ENCODE data around the gene ZNF488. TPM values are rescaled to one million over a fixed set of nuclear protein-coding genes. Genes with fewer than 3 reads are reported as not detected.
A peak's percentile ranks its signal among the peaks of the same experiment; 100 is the strongest.

ZNF488 gene
- total RNA-seq, 1 donor from 2014 or later = 0.41 TPM

DNA sequence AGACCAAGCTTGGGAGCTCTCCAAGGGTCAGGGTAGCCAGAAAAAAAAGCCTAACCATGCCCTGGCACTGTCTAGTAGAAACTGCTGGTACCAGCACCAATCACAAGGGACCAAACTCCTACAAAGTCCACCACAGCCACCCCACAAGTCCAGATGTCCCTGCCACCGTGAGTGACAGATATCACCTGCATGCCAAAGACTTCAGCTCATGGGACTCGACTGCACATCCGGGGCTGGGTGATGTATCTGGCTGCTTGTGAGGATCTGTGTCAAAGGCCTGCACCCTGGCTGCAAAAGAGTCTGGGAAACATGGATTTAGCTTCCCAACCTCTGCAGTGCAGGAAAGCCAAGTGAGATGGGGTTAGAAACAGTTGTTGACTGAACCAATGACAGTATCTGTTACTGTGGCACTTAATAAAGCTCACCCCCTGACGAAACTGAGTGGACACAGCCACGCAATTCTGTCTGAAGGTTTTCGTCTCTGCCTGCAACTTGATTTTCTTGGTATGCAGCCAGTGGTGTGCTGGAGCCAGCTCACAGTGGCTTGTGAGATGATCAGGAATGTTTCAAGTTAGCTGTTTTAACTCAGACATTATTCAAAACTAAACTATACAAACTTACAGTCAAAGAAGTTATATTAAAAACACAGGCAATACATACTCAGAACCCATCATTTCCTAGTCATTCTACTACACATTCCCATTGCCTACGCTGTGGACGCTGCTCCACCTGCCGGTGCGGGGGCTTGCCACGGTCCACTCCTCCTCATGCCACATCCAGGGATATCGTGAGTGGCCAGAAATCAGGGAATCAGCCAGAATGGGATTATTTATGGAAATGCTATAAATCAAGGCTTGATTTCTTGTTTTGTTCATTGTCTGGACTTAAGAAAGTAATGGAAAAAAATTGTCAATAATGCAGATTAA is 9.2 kb downstream of the ZNF488 start:
- H3K27me3 Mint-ChIP-seq (ENCODE audit: unreplicated experiment) = peaks cover 9% of the 10 kb centered on the region
- peaks cover 3% of the 10 kb centered on the region for H3K4me1 Mint-ChIP-seq (ENCODE audit: unreplicated experiment)
- H3K36me3 Mint-ChIP-seq (ENCODE audit: low read depth, unreplicated experiment) = peaks cover 4% of the 10 kb centered on the region
- TF ChIP-seq, protein P1, sequence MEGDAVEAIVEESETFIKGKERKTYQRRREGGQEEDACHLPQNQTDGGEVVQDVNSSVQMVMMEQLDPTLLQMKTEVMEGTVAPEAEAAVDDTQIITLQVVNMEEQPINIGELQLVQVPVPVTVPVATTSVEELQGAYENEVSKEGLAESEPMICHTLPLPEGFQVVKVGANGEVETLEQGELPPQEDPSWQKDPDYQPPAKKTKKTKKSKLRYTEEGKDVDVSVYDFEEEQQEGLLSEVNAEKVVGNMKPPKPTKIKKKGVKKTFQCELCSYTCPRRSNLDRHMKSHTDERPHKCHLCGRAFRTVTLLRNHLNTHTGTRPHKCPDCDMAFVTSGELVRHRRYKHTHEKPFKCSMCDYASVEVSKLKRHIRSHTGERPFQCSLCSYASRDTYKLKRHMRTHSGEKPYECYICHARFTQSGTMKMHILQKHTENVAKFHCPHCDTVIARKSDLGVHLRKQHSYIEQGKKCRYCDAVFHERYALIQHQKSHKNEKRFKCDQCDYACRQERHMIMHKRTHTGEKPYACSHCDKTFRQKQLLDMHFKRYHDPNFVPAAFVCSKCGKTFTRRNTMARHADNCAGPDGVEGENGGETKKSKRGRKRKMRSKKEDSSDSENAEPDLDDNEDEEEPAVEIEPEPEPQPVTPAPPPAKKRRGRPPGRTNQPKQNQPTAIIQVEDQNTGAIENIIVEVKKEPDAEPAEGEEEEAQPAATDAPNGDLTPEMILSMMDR (IDR thresholded peaks at IDR 0.05; ENCODE audit: unreplicated experiment) = no peak
- peak; percentile 1 for DNase-seq (ENCODE audit: low spot score)
- no peak overlapping the region for H3K4me3 Mint-ChIP-seq (ENCODE audit: unreplicated experiment)
- no peak overlapping the region for H3K27ac Mint-ChIP-seq (ENCODE audit: unreplicated experiment)
- H3K9me3 Mint-ChIP-seq (ENCODE audit: unreplicated experiment) = no peaks in the 10 kb centered on the region

DNA sequence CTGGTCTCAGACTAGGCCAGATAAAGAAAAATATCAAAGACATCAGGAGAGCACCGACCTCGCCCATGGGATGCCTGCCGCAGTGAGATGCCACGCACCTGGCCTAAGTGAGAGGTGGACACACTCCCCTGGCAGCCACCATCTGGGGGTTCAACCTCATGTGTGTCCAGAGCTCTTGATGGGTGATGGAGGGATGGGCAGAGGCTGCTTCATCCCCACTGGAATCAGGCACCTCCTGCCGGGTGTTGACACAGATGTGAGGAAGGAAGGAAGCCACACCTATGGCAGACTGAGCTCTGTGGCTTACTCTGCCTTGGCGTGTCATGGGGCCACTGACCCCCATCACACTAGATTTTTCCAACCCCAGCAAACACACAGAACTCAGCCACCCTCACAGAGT is 11.4 kb downstream of the ZNF488 start:
- Mint-ChIP-seq H3K36me3 (ENCODE audit: low read depth, unreplicated experiment) (no peaks in the 10 kb centered on the region), H3K4me1 (ENCODE audit: unreplicated experiment) (no peaks in the 10 kb centered on the region), H3K27me3 (ENCODE audit: unreplicated experiment) (peaks cover 3% of the 10 kb centered on the region), H3K4me3 (ENCODE audit: unreplicated experiment) (no peak overlapping the region), H3K27ac (ENCODE audit: unreplicated experiment) (no peak overlapping the region), H3K9me3 (ENCODE audit: unreplicated experiment) (no peaks in the 10 kb centered on the region)
- TF ChIP-seq, protein P1 (IDR thresholded peaks at IDR 0.05; ENCODE audit: unreplicated experiment) = no peak
- peak; percentile 2 for DNase-seq (ENCODE audit: low spot score)

DNA sequence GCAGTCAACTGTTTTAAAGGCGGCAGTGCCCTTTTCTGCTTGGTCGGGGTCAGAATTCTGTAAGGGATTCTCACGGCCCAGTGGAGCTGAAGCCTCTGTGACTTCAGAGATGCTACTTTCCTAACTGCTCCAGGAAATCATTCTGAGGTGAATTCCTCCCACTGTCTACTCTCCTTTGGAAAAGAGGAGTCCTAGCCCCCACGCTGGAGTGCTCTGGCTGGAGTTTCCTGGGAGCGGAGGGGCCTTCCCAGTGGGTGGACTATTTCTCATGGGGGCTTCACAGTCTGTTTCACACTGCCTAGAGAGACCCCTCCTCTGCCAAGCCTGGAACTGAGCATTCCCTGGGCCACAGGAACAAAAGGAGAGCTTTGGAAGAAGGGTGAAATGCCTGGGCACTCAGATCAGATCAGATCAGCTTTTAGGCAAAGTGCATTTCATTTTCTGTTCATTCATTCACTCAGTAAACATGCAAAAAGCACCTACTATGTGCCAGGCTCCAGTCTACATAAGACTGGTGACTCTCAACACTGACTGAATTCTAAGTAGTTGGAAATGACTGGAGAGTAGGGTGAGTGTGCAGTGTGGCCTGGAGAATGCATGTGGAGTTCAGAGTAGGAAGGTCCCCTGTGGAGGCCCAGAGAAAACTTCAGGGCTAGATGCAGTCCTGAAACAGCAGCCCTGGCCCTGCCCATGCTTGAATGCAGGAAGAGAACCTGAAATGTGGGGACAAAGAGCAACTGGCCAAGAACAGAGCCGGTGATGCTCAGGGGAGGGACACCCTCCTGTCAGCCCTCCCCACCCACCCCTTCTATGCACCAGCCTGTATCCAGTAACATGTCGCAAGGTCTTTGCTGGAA is 12.2 kb downstream of the ZNF488 start:
- Mint-ChIP-seq H3K36me3 (ENCODE audit: low read depth, unreplicated experiment) (no peaks in the 10 kb centered on the region), H3K9me3 (ENCODE audit: unreplicated experiment) (no peaks in the 10 kb centered on the region), H3K27ac (ENCODE audit: unreplicated experiment) (no peak overlapping the region), H3K27me3 (ENCODE audit: unreplicated experiment) (peaks cover 3% of the 10 kb centered on the region), H3K4me3 (ENCODE audit: unreplicated experiment) (no peak overlapping the region), H3K4me1 (ENCODE audit: unreplicated experiment) (no peaks in the 10 kb centered on the region)
- TF ChIP-seq, protein P1 (IDR thresholded peaks at IDR 0.05; ENCODE audit: unreplicated experiment) = no peak
- peak; percentile 1 for DNase-seq (ENCODE audit: low spot score)

DNA sequence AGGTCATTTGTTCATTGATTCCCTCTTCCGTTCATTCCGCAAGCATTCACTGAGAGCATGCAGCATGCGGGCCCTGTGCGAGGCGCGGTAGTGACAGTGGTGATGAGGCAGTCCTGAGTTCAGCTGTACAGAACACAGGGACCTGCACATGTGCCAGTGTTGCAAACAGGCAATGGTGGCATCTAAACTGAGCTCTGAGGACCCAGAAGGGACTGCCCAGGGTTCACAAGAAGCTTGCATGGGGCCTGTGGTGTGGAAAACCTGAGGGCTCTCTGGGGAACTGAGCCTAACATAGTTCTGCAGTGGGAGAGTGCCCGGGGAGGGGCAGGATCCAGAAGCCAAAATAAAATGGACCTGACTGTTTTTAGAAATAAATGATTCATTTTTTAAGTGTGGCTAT is 13.2 kb downstream of the ZNF488 start:
- Mint-ChIP-seq H3K9me3 (ENCODE audit: unreplicated experiment) (no peaks in the 10 kb centered on the region), H3K36me3 (ENCODE audit: low read depth, unreplicated experiment) (no peaks in the 10 kb centered on the region), H3K27ac (ENCODE audit: unreplicated experiment) (no peak overlapping the region), H3K4me3 (ENCODE audit: unreplicated experiment) (no peak overlapping the region), H3K4me1 (ENCODE audit: unreplicated experiment) (no peaks in the 10 kb centered on the region), H3K27me3 (ENCODE audit: unreplicated experiment) (peaks cover 3% of the 10 kb centered on the region)
- TF ChIP-seq, protein P1 (IDR thresholded peaks at IDR 0.05; ENCODE audit: unreplicated experiment) = no peak
- DNase-seq (ENCODE audit: low spot score) = peak; percentile 1

Measured in endothelial cell (in vitro differentiated cells).